ENCODE results near the gene HOXB1.
"Not testable (repeated sequence)": the region's sequence is repeated elsewhere in the genome, so short reads cannot be mapped to it uniquely, and the experiment has no call there.

HOXB1 gene

DNA sequence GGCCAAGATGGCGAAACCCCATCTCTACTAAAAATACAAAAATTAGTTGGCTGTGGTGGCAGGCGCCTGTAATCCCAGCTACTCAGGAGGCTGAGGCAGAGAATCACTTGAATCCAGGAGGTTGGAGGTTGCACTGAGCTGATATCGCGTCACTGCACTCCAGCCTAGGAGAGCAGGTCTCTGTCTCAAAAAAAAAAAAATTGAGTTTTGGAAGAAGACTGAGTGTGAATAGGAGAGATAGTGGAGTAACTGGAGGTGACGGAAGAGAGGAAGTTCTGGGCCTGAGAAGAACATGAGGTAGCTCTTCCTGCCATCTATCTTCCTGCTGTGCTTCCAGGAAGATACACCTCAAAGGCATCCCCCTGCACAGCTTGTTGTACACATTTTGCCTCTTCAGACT lies 11.4 kb downstream of the HOXB1 start:
- no peak for DNase-seq (ENCODE audit: low read depth in 2 of 2)

GRCh38 chr17:48517478-48517877 lies 13.3 kb downstream of the HOXB1 start:
- no peak for DNase-seq (ENCODE audit: low read depth in 2 of 2)

DNA sequence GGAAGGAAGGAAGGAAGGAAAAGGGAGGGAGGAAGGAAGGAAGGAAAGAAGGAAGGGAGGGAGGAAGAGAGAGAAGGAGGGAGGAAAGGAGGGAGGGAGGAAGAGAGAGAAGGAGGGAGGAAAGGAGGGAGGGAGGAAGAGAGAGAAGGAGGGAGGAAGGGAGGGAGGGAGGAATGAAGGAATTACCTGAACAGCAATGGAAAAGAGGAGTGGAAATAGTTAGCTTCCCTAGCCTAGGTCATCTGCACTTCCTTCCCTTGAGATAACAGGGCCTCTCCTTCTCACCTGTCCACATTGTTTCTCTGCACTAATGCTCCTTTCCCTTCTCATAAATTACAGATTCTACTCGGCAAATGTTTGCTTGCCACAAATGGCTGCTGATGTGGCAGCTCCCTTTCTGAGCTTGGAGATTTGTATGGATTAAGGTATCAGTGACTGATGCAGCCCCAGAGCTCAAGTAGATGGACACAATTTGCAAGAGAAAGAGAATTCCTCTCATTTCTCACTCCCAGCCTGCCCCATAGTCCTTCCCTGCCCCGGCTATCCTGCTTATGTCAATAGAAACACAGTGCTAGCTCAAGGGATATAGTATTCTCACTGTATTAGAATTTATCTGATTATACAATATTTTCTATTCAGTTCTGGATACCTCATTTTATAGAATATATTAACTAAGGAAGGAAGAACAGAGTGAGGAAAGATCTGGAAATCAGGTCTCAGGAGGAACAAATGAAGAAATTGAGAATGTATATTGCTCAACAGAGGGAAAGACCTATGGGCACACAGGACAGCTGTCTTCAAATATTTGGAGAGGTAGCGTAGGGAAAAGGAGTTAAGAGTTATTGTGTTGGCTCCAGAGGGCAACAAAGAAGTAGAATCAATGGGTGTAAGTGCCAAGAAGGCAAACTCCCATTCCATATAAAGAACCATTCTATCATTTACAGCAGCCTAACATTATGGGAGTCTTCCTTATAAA lies 14.6 kb downstream of the HOXB1 start:
- no peak for DNase-seq (ENCODE audit: low read depth in 2 of 2)

DNA sequence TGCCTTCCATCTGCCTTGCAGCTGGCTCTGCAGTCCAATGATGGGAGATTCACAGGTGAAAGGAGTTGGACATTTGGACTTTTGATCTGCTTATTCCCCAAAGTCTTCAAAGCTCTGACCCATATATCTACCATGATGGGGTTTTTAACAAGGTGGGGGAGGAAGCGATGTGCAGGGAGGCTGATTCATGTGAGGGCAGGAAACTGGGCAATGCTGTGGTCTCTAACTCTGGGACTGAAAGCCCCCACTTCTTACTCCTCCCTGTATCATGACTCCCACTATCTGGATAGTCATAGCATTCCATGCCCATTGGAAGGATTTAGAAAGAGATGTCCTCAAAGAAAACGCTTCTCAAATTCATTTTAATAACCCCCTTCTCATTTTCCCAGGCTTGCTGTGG lies 16.3 kb downstream of the HOXB1 start:
- DNase-seq (ENCODE audit: low read depth in 2 of 2): no peak

DNA sequence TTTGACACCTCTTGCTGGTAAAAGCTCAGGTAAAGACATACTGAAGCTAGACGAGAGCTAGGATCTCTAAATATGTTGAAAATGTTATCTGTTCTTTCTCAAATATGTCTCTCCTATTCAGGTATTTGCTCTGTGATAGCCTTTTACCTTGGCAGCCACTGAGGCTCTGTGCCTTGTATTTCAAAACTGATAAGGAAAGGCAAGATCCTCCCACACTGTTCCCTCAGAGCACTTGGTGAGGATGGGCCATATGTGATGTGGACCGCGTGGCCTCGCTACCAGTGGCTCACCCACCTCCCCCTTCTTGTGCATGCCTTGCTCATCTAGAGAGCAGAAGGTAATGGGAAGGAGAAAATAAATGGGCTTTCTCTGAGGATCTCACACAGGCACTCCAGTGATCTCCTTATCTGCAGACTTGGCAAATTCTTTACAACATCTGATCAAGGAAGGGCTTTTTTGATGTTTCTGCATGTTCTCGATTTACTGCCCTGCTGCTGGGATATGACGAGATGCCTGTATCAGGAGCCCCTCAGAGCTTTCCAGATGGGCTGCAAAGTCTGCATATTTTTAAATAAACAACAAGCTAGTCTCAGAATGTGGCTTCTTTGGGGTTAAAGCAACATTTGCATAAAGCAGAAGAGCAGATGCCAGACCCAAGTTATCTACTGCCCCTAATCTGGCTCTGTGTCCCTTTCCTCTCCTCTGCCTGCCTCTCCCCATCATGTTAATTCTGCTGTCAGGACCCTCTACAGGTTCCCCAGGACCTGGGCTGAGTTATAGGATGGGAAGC lies 16.9 kb downstream of the HOXB1 start:
- no peak for DNase-seq (ENCODE audit: low read depth in 2 of 2)

- no peak for DNase-seq (ENCODE audit: low read depth in 2 of 2)
These were observed 17.7 kb downstream of the HOXB1 start for GRCh38 chr17:48513097-48513496.

DNA sequence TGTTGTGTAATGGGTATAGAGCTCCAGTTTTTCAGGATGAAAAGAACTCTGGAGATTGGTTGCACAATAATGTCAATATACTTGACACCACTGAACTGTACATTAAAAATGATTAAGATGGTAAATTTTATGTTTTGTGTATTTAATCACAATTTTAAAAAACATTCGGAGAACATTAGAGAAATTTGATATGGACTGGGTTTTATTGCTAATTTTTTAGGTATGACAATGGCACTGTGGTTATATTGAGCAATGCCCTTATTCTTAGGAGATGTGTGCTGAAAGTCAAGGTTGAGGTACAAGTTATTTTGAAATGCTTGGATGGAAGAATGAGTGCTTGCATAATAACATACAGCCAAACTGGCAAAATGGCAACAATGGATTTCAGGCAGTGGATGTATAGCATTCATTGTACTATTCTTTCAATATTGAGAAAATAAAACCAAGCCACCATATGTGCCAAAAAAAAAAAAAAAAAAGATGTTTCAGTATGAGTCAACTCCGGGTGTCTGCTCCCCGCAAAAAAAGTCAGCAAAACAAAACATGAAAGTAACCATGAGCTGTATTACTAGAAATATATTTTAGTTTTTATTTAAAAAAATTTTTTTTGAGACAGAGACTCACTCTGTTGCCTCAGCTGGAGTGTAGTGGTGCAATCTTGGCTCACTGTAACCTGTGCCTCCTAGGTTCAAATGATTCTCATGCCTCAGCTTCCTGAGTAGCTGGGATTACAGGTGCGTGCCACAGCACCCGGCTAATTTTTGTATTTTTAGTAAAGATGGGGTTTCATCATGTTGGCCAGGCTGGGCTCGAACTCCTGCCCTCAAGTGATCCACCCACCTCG lies 19.8 kb downstream of the HOXB1 start:
- no peak for DNase-seq (ENCODE audit: low read depth in 2 of 2)

DNA sequence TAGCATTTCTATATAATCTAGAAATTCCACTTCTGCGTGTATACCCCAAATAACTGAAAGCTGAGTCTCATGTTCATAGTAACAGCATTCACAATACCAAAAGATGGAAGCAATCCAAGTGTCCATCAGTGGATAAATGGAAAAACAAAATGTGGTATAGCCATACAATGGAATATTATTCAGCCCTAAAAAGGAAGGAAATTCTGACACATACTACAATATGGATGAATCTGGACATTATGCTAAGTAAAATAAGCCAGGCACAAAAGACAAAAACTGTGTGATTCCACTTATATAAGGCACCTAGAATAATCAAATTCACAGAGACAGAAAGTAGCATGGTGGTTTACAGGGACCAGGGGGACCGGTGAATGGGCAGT lies 20.4 kb downstream of the HOXB1 start:
- DNase-seq (ENCODE audit: low read depth in 2 of 2): no peak

GRCh38 chr17:48509708-48510107 lies 21.1 kb downstream of the HOXB1 start:
- DNase-seq (ENCODE audit: low read depth in 2 of 2): not testable (repeated sequence)

- DNase-seq (ENCODE audit: low read depth in 2 of 2): no peak
These were observed 24.6 kb downstream of the HOXB1 start for GRCh38 chr17:48506246-48506645.

- DNase-seq (ENCODE audit: low read depth in 2 of 2): no peak
These were observed 25.0 kb downstream of the HOXB1 start for GRCh38 chr17:48505788-48506187.

GRCh38 chr17:48504953-48505352 lies 25.9 kb downstream of the HOXB1 start:
- DNase-seq (ENCODE audit: low read depth in 2 of 2): no peak

DNA sequence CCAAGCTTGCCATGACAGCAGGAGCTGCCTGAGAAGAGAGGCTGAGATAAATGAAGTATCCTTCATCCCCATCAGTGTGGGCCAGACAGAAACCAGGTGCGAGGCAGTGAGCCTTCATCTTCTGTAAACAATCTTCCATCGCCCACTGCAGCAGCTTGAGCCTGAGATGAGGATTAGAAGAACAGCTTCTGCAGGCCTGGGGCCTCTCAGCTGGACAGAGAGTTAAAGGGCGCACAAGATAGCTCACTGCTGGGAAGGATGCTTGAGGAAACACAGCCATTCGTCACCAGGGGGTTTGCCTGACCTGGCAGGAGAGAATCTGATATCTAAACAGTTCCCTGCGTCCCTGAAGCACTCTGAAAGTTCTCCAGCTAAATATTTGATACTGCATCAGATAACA lies 27.1 kb downstream of the HOXB1 start:
- DNase-seq (ENCODE audit: low read depth in 2 of 2): no peak

DNA sequence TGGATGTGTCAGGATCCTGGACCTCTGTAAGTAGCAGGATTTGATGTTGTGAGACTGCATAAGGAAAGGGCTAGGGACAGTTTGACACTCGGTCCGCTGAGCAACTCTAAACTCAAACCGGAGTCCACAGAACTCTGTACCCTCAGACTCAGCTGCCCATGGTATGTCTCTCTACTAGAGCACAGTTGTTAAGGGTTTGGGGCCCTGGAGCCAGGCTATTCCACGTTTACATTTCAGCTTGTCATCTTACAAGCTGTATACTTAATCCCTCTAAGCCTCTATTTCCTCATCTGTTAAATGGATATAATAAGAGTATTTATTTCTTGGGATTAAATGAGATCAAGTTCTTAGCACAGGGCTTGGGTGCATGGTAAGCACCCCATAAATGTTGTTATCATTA lies 27.9 kb downstream of the HOXB1 start:
- DNase-seq (ENCODE audit: low read depth in 2 of 2): no peak

DNA sequence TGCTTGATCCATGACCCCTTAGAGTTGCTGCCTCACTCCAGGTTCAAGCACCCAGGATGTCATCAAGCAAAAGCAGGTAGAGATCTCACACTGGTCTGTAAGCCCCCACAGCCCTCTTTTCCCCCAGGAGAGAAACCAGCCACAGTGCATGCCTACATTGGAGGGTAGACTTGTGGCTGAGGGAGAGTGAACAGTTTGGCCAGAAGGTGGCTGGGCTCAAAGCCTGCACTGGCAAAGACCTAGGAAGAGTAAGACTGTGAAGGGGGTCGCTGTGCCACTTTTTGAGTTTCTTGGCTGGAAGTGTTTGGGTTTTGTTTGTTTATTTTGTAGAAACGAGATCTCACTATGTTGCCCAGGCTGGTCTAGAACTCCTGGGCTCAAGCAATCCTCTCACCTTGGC lies 28.5 kb downstream of the HOXB1 start:
- DNase-seq (ENCODE audit: low read depth in 2 of 2): no peak

DNA sequence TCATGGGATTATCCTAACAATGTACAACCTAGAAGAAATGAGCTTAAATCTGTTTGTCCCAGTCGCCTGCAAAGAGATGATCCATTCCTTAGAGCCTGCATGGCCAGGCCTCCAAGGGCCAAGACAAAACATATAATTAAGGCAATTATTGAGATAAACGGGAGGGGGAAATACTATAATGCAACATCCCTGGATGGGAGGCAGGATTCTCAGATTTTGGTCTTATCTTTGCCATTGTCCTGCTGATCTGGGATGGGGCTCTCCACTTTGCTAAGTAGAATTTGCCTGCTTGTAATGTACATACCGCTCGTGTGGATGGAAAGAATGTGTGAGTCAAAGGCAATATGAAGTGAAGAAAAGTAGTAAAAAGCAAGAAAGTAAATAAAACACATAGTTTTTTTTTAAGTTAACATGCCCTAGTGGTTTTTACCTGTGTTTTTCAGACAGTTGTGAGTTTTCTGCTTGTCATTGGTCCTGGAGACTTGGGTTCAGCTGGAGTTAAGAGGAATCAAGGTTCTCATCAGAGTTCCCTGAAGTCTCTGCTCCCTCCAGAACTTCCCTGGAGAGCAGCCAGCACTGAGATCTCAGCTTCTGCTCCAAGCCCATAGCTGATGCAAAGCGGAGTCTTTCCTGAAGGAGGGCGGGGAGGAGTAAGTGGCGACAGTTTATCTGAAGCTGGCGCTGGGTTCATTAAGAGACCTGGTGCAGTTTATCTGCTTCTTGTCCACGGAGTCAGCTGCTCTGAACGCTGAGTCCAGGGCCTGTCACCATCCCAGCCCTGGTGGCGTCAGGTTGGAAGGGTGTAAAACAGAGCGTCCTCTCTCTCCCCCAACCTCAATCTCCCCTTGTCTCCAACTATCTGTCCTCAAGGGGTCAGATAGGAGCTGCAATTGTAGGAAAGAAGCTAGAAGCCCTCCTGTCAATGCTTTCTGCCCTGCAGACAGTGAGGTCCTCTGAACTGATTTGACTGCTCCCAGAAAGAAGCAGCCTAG lies 30.1 kb downstream of the HOXB1 start:
- DNase-seq (ENCODE audit: low read depth in 2 of 2): no peak

DNA sequence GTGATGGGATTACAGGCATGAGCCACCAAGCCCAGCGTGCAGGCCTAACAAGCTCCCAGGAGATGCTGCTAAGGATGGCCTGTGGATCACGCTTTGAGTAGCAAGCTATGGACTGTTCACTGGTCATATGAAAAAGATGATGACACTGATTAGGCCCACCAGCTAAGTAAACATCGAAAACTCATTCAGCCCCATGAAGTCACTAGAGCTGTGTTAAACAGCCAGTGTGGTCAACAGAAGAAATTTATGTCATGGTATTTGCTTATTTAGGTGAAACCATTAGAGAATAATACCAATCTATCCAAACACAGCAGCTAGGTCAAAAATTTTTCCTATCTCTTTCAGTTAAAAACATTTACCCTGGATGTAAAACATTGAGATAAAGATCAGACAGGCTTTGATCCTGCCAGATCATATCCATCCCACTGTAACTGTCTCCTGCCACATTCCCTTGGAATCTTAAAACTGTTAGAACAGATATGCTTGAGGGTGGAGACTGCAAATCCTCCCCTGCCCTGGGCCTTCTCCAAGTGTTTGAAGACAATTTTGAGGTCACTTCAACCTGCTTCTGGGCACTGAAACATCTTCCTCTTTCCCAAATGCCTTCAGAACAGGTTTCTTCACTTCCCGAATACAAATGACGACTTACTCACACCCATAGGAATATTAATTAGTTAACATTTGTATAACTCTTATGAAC lies 30.9 kb downstream of the HOXB1 start:
- no peak for DNase-seq (ENCODE audit: low read depth in 2 of 2)

- DNase-seq (ENCODE audit: low read depth in 2 of 2): no peak
These were observed 31.6 kb downstream of the HOXB1 start for GRCh38 chr17:48499248-48499647.

GRCh38 chr17:48498164-48498850 lies 32.5 kb downstream of the HOXB1 start:
- DNase-seq (ENCODE audit: low read depth in 2 of 2): no peak

GRCh38 chr17:48497103-48497502 lies 33.7 kb downstream of the HOXB1 start:
- no peak for DNase-seq (ENCODE audit: low read depth in 2 of 2)
